ENCODE results near the gene ESPN.
A peak's percentile ranks its signal among the peaks of the same experiment; 100 is the strongest.

GRCh38 chr1:6445062-6445763 lies 20.6 kb downstream of the ESPN start:
- TF ChIP-seq CTCF (conservative IDR thresholded peaks at IDR 0.05; ENCODE audit: low read depth, low read length) (peak; percentile 50), RAD21 (IDR thresholded peaks at IDR 0.05; ENCODE audit: low read length) (peak; percentile 38), ELK1 (IDR thresholded peaks at IDR 0.05; ENCODE audit: borderline replicate concordance, low read depth, low read length) (no peak), MAZ (IDR thresholded peaks at IDR 0.05; ENCODE audit: borderline replicate concordance, low read depth, low read length) (no peak), CEBPB (IDR thresholded peaks at IDR 0.05; ENCODE audit: low read depth, low read length) (no peak), FOS (IDR thresholded peaks at IDR 0.05; ENCODE audit: low read depth, low read length) (no peak), MAFK (IDR thresholded peaks at IDR 0.05; ENCODE audit: low read depth, low read length) (no peak), POLR2A (IDR thresholded peaks at IDR 0.05; ENCODE audit: low read depth, low read length) (no peak), MXI1 (IDR thresholded peaks at IDR 0.05; ENCODE audit: borderline replicate concordance, low read depth, low read length) (no peak), RCOR1 (IDR thresholded peaks at IDR 0.05; ENCODE audit: insufficient replicate concordance, low read length) (no peak), BHLHE40 (IDR thresholded peaks at IDR 0.05; ENCODE audit: low read depth, low read length) (no peak), USF2 (IDR thresholded peaks at IDR 0.05; ENCODE audit: low read depth, low read length) (no peak), RFX5 (IDR thresholded peaks at IDR 0.05; ENCODE audit: low read depth, low read length) (no peak), CHD1 (IDR thresholded peaks at IDR 0.05; ENCODE audit: low read depth, low read length) (no peak)
